Breast epithelium (tissue), 3 donors: ENCODE measurements around the gene ABHD6.
"Not testable (repeated sequence)": the region's sequence is repeated elsewhere in the genome, so short reads cannot be mapped to it uniquely, and the experiment has no call there.

Experiments
- POLR2A ChIP-seq: fragments of 450-650 bp; IDR thresholded peaks from one replicate; pipeline ENCODE4 v1.6.1; 2016; ENCODE audit warnings: antibody characterized with exemption, mild to moderate bottlenecking, moderate library complexity
- TF ChIP-seq, protein P1 (sequence below), 3 donors: fragments of 450-650 bp; IDR thresholded peaks; one replicate each; pipeline ENCODE4 v1.5.1; 2016 to 2017; ENCODE audit warnings: antibody characterized with exemption in 3 of 3, mild to moderate bottlenecking in 3 of 3, moderate library complexity in 3 of 3

DNA sequence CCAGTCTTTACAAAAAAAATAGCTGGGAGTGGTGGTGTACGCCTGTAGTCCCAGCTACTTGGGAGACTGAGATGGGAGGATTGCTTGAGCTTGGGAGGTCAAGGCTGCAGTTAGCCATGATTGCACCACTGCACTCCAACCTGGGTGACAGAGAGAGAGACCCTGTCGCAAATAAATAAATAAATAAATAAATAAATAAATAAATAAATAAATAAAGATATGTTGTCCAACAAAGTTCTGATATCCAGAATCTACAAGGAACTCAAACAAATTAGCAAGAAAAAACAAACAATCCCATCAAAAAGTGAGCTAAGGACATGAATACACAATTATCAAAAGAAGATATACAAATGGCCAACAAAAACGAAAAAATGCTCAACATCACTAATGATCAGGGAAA lies 9.7 kb upstream of the ABHD6 start:
- TF ChIP-seq, protein P1, sequence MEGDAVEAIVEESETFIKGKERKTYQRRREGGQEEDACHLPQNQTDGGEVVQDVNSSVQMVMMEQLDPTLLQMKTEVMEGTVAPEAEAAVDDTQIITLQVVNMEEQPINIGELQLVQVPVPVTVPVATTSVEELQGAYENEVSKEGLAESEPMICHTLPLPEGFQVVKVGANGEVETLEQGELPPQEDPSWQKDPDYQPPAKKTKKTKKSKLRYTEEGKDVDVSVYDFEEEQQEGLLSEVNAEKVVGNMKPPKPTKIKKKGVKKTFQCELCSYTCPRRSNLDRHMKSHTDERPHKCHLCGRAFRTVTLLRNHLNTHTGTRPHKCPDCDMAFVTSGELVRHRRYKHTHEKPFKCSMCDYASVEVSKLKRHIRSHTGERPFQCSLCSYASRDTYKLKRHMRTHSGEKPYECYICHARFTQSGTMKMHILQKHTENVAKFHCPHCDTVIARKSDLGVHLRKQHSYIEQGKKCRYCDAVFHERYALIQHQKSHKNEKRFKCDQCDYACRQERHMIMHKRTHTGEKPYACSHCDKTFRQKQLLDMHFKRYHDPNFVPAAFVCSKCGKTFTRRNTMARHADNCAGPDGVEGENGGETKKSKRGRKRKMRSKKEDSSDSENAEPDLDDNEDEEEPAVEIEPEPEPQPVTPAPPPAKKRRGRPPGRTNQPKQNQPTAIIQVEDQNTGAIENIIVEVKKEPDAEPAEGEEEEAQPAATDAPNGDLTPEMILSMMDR (IDR thresholded peaks at IDR 0.05) = not testable (repeated sequence)
- not testable (repeated sequence) for TF ChIP-seq POLR2A
